NCI-H2107 treated with DMSO at 0.1 percent for 48 hours (cell line): ENCODE results near the gene DGKD.

Experiments
- DNase-seq: peaks from one replicate; lab custom pipeline; 2025; ENCODE audit not compliant: unreplicated experiment; lab: John Stamatoyannopoulos, UW

The DGKD gene

GRCh38 chr2:233489666-233490065 is 135.4 kb downstream of the DGKD start:
- no peak for DNase-seq

GRCh38 chr2:233490831-233491230 is 136.5 kb downstream of the DGKD start:
- DNase-seq: no peak

- no peak for DNase-seq
These were observed 137.0 kb downstream of the DGKD start for GRCh38 chr2:233491326-233491725.

- DNase-seq: no peak
These were observed 137.8 kb downstream of the DGKD start for GRCh38 chr2:233492078-233492477.

GRCh38 chr2:233492751-233493150 is 138.5 kb downstream of the DGKD start:
- no peak for DNase-seq

- no peak for DNase-seq
These were observed 141.5 kb downstream of the DGKD start for GRCh38 chr2:233495503-233496496.

- DNase-seq: no peak
These were observed 143.4 kb downstream of the DGKD start for GRCh38 chr2:233497692-233498091.

GRCh38 chr2:233498126-233498525 is 143.8 kb downstream of the DGKD start:
- no peak for DNase-seq

GRCh38 chr2:233499928-233500327 is 145.6 kb downstream of the DGKD start:
- DNase-seq: no peak

GRCh38 chr2:233501198-233502076 is 147.1 kb downstream of the DGKD start:
- DNase-seq: no peak

- no peak for DNase-seq
These were observed 149.2 kb downstream of the DGKD start for GRCh38 chr2:233503481-233503880.

GRCh38 chr2:233503947-233504637 is 149.8 kb downstream of the DGKD start:
- no peak for DNase-seq

- no peak for DNase-seq
These were observed 159.8 kb downstream of the DGKD start for GRCh38 chr2:233513953-233514655.

GRCh38 chr2:233519787-233520611 is 165.7 kb downstream of the DGKD start:
- no peak for DNase-seq
